Measurements from ENCODE around the gene PPP2R2C. TPM values are rescaled to one million over a fixed set of nuclear protein-coding genes. Genes with fewer than 3 reads are reported as not detected.
A peak's percentile ranks its signal among the peaks of the same experiment; 100 is the strongest.

Gene PPP2R2C
- total RNA-seq, 1 experiment from 2014 or later: 26.7 TPM

DNA sequence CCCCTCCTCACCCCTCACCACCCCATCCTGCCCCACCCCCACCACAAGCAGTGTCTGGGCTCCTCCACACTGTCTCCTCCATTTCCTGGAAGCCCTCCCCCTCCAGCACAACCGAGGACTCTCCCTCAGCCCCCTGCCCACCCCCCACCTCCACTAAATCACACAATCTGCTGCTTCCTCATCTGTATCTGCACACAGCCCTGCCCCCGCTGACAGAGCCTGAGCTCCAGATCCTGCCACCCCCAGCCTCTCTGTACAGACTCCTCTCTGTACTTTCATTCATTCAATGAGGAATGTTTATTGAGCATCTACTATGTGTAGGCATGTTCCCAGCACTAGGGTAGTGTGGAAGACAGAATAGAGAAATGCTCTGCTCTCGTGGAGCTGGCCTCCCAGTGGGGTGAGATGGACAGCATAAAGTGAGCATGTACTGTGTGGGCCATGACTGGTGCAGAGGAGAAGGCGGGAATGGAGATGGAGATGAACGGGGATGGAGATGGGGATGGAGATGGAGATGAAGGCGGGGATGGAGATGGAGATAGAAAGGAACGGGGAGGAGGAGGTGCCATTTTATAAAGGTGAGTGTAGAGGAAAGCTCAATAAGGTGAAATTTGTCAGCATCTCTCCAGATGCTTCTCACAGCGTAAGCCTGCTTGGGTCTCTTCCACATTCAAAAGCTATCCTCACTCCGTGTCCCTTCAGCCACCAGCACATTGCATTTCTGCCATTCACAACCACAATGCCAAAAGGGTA is 2.5 kb upstream of the PPP2R2C start:
- CTCF ChIA-PET: interaction anchor here (0.6 kb wide), 1 partner anchor 158 kb away, joined by 6 read pairs; no protein-coding TSS in a partner anchor
- H3K9me3 ChIP-seq (ENCODE audit: control insufficient read depth, insufficient read depth, low read depth, low read length): no peaks in the 10 kb centered on the region
- peaks cover 4% of the 10 kb centered on the region for H3K4me1 ChIP-seq (ENCODE audit: control insufficient read depth, insufficient read depth, low read length)
- DNase-seq (ENCODE audit: low read depth, low spot score): no peak
- H3K27me3 ChIP-seq (ENCODE audit: control insufficient read depth, insufficient read depth, low read length): no peaks in the 10 kb centered on the region
- intact Hi-C loops (cut with micrococcal nuclease; ENCODE audit: unreplicated experiment) (no loop called here), in situ Hi-C loops (cut with HindIII; ENCODE audit: low pct_unique_long_range_greater_than_20kb, low sequenced_read_pairs) (no loop called here)
- no peak overlapping the region for H3K27ac ChIP-seq (ENCODE audit: low read length)
- no peak for ATAC-seq
- BruUV-seq (replicated peaks): no TSS peak
- H3K36me3 ChIP-seq (ENCODE audit: control insufficient read depth, insufficient read depth, low read length): no peaks in the 10 kb centered on the region
- no peak overlapping the region for H3K4me3 ChIP-seq (ENCODE audit: low read depth in 2 of 2, low read length in 2 of 2)
- POLR2A ChIA-PET: no interaction called here
- TF ChIP-seq SIN3A (IDR thresholded peaks at IDR 0.05; ENCODE audit: borderline replicate concordance, insufficient read depth, low read depth, low read length) (no peak), POLR2AphosphoS5 (IDR thresholded peaks at IDR 0.05; ENCODE audit: low read depth, low read length) (no peak), REST (IDR thresholded peaks at IDR 0.05; ENCODE audit: insufficient read depth in 1 of 2, low read depth in 2 of 2, low read length in 1 of 2) (no peak), TCF7L2 (IDR thresholded peaks at IDR 0.05; ENCODE audit: low read depth, low read length) (no peak)
- TF ChIP-seq, protein P1, sequence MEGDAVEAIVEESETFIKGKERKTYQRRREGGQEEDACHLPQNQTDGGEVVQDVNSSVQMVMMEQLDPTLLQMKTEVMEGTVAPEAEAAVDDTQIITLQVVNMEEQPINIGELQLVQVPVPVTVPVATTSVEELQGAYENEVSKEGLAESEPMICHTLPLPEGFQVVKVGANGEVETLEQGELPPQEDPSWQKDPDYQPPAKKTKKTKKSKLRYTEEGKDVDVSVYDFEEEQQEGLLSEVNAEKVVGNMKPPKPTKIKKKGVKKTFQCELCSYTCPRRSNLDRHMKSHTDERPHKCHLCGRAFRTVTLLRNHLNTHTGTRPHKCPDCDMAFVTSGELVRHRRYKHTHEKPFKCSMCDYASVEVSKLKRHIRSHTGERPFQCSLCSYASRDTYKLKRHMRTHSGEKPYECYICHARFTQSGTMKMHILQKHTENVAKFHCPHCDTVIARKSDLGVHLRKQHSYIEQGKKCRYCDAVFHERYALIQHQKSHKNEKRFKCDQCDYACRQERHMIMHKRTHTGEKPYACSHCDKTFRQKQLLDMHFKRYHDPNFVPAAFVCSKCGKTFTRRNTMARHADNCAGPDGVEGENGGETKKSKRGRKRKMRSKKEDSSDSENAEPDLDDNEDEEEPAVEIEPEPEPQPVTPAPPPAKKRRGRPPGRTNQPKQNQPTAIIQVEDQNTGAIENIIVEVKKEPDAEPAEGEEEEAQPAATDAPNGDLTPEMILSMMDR (IDR thresholded peaks at IDR 0.05): no peak

DNA sequence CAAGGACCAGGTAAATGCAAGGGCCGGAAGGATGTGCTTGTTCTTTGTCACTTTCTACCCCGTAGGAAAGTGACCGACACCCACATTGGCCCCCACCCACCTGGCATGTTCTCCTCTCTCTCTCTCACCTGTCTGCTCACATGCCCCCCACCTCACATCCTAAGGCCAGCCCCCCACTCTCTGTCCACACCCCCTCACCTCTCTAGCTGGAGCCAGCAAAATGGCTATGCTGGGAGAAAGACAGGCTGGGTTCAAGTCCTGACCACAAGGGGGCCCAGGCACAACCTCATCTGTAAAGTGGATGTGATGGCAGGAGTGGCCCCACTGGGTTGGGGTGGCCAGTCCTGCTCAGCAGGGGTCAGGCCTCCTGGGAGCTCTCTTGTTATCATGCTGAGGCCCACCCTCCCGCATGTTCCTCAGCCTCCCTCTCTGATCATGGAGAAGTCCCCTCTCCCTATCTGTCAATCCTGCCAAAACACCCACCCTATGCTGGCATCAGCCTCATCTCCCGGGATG is 1.7 kb upstream of the PPP2R2C start:
- CTCF ChIA-PET: interaction anchor here (0.5 to 0.8 kb wide), 3 partner anchors 11 to 224 kb away, joined by 3 read pairs; no protein-coding TSS in a partner anchor
- ATAC-seq (no peak), DNase-seq (ENCODE audit: low read depth, low spot score) (no peak)
- H3K27me3 ChIP-seq (ENCODE audit: control insufficient read depth, insufficient read depth, low read length): no peaks in the 10 kb centered on the region
- H3K4me1 ChIP-seq (ENCODE audit: control insufficient read depth, insufficient read depth, low read length): peaks cover 4% of the 10 kb centered on the region
- H3K36me3 ChIP-seq (ENCODE audit: control insufficient read depth, insufficient read depth, low read length): no peaks in the 10 kb centered on the region
- no TSS peak for BruUV-seq (replicated peaks)
- no peaks in the 10 kb centered on the region for H3K9me3 ChIP-seq (ENCODE audit: control insufficient read depth, insufficient read depth, low read depth, low read length)
- TF ChIP-seq TCF7L2 (IDR thresholded peaks at IDR 0.05; ENCODE audit: low read depth, low read length): no peak
- TF ChIP-seq, protein P1 (IDR thresholded peaks at IDR 0.05): peak; percentile 73
- TF ChIP-seq SIN3A (IDR thresholded peaks at IDR 0.05; ENCODE audit: borderline replicate concordance, insufficient read depth, low read depth, low read length): no peak
- TF ChIP-seq REST (IDR thresholded peaks at IDR 0.05; ENCODE audit: insufficient read depth in 1 of 2, low read depth in 2 of 2, low read length in 1 of 2): 0 out of 4 replicates have a peak, but pooled peaks of 1 of the 2 experiments have one; percentile 27
- no peak for TF ChIP-seq POLR2AphosphoS5 (IDR thresholded peaks at IDR 0.05; ENCODE audit: low read depth, low read length)
- POLR2A ChIA-PET: no interaction called here
- intact Hi-C loops (cut with micrococcal nuclease; ENCODE audit: unreplicated experiment) (no loop called here), in situ Hi-C loops (cut with HindIII; ENCODE audit: low pct_unique_long_range_greater_than_20kb, low sequenced_read_pairs) (no loop called here)
- no peak overlapping the region for H3K27ac ChIP-seq (ENCODE audit: low read length)
- H3K4me3 ChIP-seq (ENCODE audit: low read depth in 2 of 2, low read length in 2 of 2): no peak overlapping the region
